Left ventricle myocardium superior (tissue), 1 donor: Measurements from ENCODE around the gene CELSR1. TPM values are rescaled to one million over a fixed set of nuclear protein-coding genes. Genes with fewer than 3 reads are reported as not detected.

Experiments used
- ATAC-seq: fragments of 200-7000 bp; cut with Tn5 transposase; one replicate; pipeline ENCODE4 v1.9.1; 2020; ENCODE audit warnings: mild to moderate bottlenecking, moderate library complexity
- DNase-seq: peaks from one replicate; pipeline ENCODE4 v3.0.0-alpha.2; 2020
- intact Hi-C: fragments of 100-400 bp; cut with micrococcal nuclease; formaldehyde crosslinking; loops from one replicate; pipeline ENCODE4 v1.11.0; 2022
- total RNA-seq: library from RNA; stranded (reverse); fragmentation: NEBNext Ultra II Directional; extraction: Animal tissue kit (Norgen Biotek cat#: 25700); gene quantifications from one replicate; pipeline ENCODE4 v1.2.1, GENCODE V29; 2021
- donor health status: DM: no; HTN: yes; CAD: no; lungs with severe emphysema.

Gene CELSR1
- total RNA-seq, 1 donor from 2014 or later = 9.7 TPM

- intact Hi-C loops = no loop called here
- no peak for DNase-seq
- no peak for ATAC-seq
Measured at GRCh38 chr22:46439576-46440465, 97.6 kb downstream of the CELSR1 start.

- DNase-seq = no peak
- intact Hi-C loops = no loop called here
- no peak for ATAC-seq
Measured at GRCh38 chr22:46439111-46439510, 98.3 kb downstream of the CELSR1 start.

DNA sequence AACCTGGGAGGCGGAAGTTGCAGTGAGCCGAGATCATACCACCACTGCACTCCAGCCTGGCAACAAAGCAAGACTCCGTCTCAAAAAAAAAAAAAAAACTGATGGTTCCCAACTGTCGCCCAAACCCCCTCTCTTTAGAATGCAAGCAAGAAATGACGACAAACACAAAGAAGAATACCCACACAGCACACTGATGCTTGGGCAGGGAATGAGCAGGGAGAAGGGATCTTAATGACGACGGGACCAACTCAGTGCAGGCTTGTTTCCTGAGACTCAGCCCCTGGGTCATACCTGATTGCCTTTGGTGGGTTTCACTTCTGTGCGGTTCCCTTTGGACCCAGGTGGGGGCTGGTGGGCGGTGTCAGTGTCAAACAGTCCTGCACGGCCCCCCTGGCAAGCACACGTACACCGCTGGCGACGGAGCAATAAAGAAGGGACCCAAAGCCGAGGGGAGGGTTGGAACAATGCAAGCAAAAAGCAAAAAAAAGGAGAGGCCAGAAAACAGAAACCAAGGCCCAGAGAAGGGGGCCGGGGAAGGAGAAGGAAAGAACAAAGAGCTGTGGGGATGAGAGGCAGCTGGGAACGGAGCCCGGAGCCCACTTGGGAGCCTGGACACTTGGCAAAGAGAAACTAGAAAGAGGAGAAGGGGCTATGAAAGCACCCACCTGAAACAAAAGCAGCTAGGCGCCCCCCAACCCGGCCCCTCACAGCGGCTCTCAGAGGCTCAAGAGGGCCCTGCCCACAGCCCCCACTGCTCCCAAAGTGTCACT, 99.6 kb downstream of the CELSR1 start:
- intact Hi-C loops = no loop called here
- no peak for ATAC-seq
- DNase-seq = no peak

- intact Hi-C loops = no loop called here
- DNase-seq (no peak), ATAC-seq (no peak)
Measured at GRCh38 chr22:46436595-46437175, 100.7 kb downstream of the CELSR1 start.

DNA sequence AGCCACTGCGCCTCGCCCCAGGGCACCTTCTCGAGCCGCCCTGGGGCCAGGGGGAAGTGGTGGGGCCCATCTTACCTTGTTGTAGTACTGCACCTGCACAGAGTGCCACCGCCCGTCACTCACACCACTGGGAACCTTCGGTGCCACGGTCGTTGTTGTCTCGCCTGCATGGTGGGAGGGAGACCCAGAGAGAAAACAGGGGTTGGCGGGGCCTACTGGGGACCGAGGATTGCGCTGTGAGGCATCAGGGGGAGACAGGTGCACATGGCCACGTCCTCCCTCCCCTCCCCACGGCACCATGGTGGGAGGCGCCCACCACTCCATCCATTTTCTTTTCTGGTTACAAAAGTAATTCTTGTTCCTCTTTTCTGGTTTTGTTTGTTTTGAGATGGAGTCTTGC, 104.1 kb downstream of the CELSR1 start:
- intact Hi-C loops = no loop called here
- DNase-seq = no peak
- ATAC-seq = no peak

GRCh38 chr22:46432164-46433068, 105.0 kb downstream of the CELSR1 start:
- ATAC-seq (no peak), DNase-seq (no peak)
- intact Hi-C loops = no loop called here

- DNase-seq (no peak), ATAC-seq (no peak)
- intact Hi-C loops = no loop called here
Measured at GRCh38 chr22:46430961-46431838, 106.2 kb downstream of the CELSR1 start.

GRCh38 chr22:46429325-46429853, 108.0 kb downstream of the CELSR1 start:
- intact Hi-C loops = loop anchor here (10.0 kb wide), 1 partner anchor 95 kb away; no protein-coding TSS in a partner anchor
- no peak for ATAC-seq
- no peak for DNase-seq

DNA sequence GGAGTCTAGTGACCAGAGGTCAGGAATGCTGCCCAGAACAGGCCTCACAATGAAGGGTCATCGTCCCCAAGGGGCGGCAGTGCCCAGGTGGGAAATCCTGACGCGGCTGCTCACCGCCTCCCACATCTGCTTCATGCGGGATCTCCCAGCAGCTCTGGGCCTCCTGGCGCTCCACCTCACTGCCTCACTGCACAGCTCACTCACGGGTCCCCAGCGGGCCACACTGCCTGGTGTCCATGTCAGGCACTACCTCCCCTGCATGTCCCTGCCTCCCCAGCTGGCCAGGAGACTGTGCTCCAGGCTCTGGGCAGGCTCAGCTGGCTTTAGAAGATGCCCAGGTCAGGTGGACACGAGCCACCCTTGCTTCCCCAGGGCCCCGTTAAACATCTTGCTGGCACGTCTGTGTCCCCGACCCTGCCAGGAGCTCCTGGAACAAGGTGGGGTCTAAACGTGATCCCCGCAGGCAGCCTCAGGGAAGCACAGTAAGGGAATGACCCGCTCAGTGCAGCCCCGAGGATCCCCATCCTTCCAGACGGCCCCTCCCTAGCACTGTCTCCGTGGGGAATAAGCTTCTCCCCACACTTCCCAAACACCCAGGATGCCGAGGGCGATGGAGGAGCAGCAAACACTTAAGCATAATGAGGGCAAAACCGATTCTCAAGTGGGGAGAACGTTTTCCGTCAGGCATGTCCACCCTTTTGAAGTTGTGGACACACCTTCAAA, 108.7 kb downstream of the CELSR1 start:
- ATAC-seq = no peak
- DNase-seq = no peak
- intact Hi-C loops = loop anchor here (10.0 kb wide), 1 partner anchor 96 kb away; no protein-coding TSS in a partner anchor

DNA sequence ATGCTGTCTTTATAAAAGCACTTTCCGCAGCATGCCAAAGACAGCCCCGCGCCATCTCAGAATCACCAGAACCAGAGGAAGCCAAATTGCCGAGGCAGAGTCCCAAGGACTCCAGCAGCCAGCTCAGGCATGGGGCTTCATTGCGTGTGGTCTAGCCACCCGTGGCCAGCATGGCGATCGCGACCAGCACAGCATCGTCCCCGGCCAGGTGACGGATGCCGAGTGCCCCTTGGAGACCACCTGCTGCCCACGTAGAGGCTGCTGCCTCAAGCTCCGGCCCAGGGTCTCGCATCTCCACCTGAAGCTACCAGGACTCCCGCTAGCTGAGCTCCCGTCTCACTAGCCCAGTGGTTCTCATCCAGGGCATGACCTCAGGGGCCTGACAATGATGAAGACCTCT, 109.2 kb downstream of the CELSR1 start:
- intact Hi-C loops = loop anchor here (10.0 kb wide), 1 partner anchor 97 kb away; no protein-coding TSS in a partner anchor
- DNase-seq (no peak), ATAC-seq (no peak)

DNA sequence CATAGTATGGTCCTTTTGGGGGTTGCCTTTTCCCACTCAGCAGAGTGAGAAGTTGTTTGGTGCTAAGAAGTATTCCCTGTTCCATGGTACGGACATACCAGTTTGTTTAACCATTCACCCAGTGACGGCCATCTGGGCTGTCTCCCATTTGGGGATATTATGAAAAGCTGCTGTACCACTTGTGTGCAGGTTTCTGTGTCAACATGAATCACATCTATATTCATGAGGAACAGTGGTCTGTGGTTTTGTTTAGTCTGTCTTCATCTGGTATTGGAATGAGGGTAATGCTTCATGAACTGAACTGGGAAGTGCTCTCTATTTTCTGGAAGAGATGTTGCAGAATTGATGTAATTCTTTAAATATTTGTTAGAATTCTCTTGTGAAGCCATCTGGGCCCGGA, 112.4 kb downstream of the CELSR1 start:
- DNase-seq (no peak), ATAC-seq (no peak)
- intact Hi-C loops = loop anchor here (10.0 kb wide), 1 partner anchor 100 kb away; no protein-coding TSS in a partner anchor

- intact Hi-C loops = loop anchor here (10.0 kb wide), 1 partner anchor 100 kb away; no protein-coding TSS in a partner anchor
- ATAC-seq = no peak
Measured at GRCh38 chr22:46424496-46424895, 112.9 kb downstream of the CELSR1 start.

DNA sequence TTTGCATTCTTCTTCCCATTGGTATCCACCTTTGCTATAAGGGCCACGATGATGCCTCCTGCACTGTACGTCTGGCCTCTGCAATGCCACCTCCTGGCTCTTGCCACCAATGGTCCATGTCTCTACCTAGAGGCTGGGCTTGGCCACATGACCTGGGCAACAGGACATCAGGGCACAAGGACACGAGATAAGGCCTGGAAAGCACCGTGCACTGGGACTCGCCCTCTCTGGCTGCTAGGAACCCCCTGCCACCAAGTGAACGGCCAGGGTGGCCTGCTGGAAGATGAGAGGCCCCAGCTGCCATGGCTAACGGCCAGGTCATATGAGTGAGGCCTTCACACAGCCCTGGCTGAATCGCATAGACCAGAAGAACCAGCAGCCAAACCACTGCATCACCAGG, 114.5 kb downstream of the CELSR1 start:
- ATAC-seq (peak; percentile 89), DNase-seq (peak; percentile 76)
- intact Hi-C loops = loop anchor here (10.0 kb wide), 1 partner anchor 102 kb away; no protein-coding TSS in a partner anchor

More at GRCh38 chr22:46424496-46424895, 112.9 kb downstream of the CELSR1 start:
- no peak for DNase-seq

DNA sequence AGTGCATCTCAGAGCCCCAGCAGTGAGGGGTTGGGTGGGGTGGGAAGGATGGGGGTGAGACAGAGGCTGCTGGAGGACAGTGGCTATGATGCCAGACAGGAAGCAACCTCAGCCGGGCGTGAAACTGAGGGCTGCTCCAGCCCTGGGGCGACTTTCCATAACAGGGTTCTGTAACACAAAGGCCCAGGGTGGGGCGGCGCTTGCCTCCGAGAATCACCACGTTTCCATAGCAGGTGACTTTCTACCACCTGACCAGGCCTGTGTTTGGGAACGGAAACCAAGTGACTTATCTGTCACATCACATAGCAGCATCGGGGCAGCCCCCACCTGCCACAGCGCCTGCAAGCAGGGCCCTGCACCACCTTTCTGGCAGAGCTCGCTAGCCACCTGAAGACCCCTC, 116.2 kb downstream of the CELSR1 start:
- no peak for DNase-seq
- intact Hi-C loops = loop anchor here (10.0 kb wide), 1 partner anchor 104 kb away; no protein-coding TSS in a partner anchor
- ATAC-seq = no peak

GRCh38 chr22:46419754-46420571, 117.5 kb downstream of the CELSR1 start:
- intact Hi-C loops = loop anchor here (10.0 kb wide), 1 partner anchor 105 kb away; no protein-coding TSS in a partner anchor
- ATAC-seq = no peak
- no peak for DNase-seq

- DNase-seq (no peak), ATAC-seq (peak; percentile 51)
- intact Hi-C loops = no loop called here
Measured at GRCh38 chr22:46418827-46419226, 118.6 kb downstream of the CELSR1 start.
